ENCODE data around the gene ANKRD44. TPM values are rescaled to one million over a fixed set of nuclear protein-coding genes. Genes with fewer than 3 reads are reported as not detected.

The ANKRD44 gene
- total RNA-seq, 1 experiment from 2014 or later: 0.68 TPM

DNA sequence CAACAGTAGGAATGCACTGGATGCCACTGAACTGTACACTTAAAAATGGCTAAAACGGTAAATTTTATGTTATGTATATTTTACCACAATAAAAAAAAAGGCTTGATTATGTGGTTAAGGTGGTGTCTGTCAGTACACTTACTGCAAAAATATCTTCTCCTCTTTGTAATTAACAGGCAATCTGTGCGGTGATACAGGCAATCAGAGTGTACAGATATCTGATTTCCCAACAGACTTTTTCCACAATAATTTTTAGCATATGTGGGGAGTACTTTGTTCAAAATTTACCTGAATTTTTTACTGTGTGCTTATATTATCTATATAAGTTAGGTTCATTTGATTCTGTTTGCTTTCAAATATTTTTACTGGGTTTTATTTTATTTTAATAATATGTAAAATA is 209.1 kb downstream of the ANKRD44 start:
- CTCF ChIA-PET: no interaction called here
- no peaks in the 10 kb centered on the region for H3K9me3 Mint-ChIP-seq

DNA sequence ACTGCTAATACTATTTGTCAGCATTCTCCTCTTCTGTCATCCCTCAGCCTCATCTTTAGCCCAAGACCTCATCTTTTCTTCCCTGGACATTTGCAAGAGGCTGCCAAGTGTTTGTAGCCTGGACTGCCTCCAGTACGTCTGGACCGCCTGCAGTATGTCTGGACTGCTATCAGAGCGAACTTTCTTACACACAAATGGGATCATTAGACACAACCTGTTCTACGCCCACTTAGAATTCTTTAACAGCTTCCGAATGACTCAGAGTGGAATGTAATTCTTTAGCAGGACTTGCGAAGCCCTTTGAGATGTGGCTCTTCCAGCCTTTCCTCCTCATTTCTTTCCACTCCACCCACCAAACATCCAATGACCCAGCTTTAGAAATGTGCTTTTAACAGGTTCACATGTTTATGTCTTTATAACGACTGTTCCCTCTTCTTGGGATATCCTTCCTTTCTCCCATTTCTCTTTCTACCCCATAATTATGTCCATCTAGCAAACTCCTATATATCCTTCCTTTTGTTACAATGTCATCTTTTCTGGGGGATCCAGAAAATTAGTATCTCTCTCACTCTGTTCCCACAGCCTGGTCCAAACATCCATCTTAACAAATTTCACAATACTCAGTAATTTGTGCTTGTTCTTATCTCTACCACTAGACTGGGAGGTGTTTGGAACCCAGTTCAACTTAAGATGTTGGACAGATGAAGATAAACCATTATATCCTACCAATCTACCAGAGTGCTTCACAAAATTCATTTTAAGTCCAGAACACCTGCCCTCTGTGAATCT is 212.8 kb downstream of the ANKRD44 start:
- Mint-ChIP-seq H3K4me3 (no peak overlapping the region), H3K9me3 (no peaks in the 10 kb centered on the region), H3K4me1 (no peaks in the 10 kb centered on the region), H3K27me3 (ENCODE audit: low read depth) (no peaks in the 10 kb centered on the region), H3K27ac (no peak overlapping the region), H3K36me3 (no peaks in the 10 kb centered on the region)
- DNase-seq (ENCODE audit: low spot score) (no peak), ATAC-seq (no peak)
- ChIA-PET CTCF (interaction anchor here (1.9 kb wide), 1 partner anchor 71 kb away, joined by 6 read pairs; no protein-coding TSS in a partner anchor), POLR2A (interaction anchor here (0.8 kb wide), 1 partner anchor 17 kb away, joined by 3 read pairs; no protein-coding TSS in a partner anchor)
- TF ChIP-seq ZNF263 (CRISPR knock-in tag; IDR thresholded peaks at IDR 0.05; ENCODE audit: low read depth) (no peak), NFYB (CRISPR knock-in tag; conservative IDR thresholded peaks at IDR 0.05; ENCODE audit: low read depth) (no peak)
- TF ChIP-seq, protein P1, sequence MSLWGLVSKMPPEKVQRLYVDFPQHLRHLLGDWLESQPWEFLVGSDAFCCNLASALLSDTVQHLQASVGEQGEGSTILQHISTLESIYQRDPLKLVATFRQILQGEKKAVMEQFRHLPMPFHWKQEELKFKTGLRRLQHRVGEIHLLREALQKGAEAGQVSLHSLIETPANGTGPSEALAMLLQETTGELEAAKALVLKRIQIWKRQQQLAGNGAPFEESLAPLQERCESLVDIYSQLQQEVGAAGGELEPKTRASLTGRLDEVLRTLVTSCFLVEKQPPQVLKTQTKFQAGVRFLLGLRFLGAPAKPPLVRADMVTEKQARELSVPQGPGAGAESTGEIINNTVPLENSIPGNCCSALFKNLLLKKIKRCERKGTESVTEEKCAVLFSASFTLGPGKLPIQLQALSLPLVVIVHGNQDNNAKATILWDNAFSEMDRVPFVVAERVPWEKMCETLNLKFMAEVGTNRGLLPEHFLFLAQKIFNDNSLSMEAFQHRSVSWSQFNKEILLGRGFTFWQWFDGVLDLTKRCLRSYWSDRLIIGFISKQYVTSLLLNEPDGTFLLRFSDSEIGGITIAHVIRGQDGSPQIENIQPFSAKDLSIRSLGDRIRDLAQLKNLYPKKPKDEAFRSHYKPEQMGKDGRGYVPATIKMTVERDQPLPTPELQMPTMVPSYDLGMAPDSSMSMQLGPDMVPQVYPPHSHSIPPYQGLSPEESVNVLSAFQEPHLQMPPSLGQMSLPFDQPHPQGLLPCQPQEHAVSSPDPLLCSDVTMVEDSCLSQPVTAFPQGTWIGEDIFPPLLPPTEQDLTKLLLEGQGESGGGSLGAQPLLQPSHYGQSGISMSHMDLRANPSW (CRISPR knock-in tag; conservative IDR thresholded peaks at IDR 0.05; ENCODE audit: low read depth): no peak

More for the DNA sequence above, 209.1 kb downstream of the ANKRD44 start:
- POLR2A ChIA-PET: no interaction called here
- no peaks in the 10 kb centered on the region for H3K27me3 Mint-ChIP-seq (ENCODE audit: low read depth)
- H3K27ac Mint-ChIP-seq: no peak overlapping the region
- no peak for ATAC-seq
- H3K4me1 Mint-ChIP-seq: no peaks in the 10 kb centered on the region
- no peak overlapping the region for H3K4me3 Mint-ChIP-seq
- no peak for TF ChIP-seq MYBL2 (CRISPR knock-in tag; IDR thresholded peaks at IDR 0.05)
- TF ChIP-seq, protein P2, sequence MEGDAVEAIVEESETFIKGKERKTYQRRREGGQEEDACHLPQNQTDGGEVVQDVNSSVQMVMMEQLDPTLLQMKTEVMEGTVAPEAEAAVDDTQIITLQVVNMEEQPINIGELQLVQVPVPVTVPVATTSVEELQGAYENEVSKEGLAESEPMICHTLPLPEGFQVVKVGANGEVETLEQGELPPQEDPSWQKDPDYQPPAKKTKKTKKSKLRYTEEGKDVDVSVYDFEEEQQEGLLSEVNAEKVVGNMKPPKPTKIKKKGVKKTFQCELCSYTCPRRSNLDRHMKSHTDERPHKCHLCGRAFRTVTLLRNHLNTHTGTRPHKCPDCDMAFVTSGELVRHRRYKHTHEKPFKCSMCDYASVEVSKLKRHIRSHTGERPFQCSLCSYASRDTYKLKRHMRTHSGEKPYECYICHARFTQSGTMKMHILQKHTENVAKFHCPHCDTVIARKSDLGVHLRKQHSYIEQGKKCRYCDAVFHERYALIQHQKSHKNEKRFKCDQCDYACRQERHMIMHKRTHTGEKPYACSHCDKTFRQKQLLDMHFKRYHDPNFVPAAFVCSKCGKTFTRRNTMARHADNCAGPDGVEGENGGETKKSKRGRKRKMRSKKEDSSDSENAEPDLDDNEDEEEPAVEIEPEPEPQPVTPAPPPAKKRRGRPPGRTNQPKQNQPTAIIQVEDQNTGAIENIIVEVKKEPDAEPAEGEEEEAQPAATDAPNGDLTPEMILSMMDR (IDR thresholded peaks at IDR 0.05): no peak
- TF ChIP-seq, protein P3, sequence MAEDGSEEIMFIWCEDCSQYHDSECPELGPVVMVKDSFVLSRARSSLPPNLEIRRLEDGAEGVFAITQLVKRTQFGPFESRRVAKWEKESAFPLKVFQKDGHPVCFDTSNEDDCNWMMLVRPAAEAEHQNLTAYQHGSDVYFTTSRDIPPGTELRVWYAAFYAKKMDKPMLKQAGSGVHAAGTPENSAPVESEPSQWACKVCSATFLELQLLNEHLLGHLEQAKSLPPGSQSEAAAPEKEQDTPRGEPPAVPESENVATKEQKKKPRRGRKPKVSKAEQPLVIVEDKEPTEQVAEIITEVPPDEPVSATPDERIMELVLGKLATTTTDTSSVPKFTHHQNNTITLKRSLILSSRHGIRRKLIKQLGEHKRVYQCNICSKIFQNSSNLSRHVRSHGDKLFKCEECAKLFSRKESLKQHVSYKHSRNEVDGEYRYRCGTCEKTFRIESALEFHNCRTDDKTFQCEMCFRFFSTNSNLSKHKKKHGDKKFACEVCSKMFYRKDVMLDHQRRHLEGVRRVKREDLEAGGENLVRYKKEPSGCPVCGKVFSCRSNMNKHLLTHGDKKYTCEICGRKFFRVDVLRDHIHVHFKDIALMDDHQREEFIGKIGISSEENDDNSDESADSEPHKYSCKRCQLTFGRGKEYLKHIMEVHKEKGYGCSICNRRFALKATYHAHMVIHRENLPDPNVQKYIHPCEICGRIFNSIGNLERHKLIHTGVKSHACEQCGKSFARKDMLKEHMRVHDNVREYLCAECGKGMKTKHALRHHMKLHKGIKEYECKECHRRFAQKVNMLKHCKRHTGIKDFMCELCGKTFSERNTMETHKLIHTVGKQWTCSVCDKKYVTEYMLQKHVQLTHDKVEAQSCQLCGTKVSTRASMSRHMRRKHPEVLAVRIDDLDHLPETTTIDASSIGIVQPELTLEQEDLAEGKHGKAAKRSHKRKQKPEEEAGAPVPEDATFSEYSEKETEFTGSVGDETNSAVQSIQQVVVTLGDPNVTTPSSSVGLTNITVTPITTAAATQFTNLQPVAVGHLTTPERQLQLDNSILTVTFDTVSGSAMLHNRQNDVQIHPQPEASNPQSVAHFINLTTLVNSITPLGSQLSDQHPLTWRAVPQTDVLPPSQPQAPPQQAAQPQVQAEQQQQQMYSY (CRISPR knock-in tag; IDR thresholded peaks at IDR 0.05): no peak
- no peak for TF ChIP-seq HMGA2 (CRISPR knock-in tag; IDR thresholded peaks at IDR 0.05)
- TF ChIP-seq, protein P4, sequence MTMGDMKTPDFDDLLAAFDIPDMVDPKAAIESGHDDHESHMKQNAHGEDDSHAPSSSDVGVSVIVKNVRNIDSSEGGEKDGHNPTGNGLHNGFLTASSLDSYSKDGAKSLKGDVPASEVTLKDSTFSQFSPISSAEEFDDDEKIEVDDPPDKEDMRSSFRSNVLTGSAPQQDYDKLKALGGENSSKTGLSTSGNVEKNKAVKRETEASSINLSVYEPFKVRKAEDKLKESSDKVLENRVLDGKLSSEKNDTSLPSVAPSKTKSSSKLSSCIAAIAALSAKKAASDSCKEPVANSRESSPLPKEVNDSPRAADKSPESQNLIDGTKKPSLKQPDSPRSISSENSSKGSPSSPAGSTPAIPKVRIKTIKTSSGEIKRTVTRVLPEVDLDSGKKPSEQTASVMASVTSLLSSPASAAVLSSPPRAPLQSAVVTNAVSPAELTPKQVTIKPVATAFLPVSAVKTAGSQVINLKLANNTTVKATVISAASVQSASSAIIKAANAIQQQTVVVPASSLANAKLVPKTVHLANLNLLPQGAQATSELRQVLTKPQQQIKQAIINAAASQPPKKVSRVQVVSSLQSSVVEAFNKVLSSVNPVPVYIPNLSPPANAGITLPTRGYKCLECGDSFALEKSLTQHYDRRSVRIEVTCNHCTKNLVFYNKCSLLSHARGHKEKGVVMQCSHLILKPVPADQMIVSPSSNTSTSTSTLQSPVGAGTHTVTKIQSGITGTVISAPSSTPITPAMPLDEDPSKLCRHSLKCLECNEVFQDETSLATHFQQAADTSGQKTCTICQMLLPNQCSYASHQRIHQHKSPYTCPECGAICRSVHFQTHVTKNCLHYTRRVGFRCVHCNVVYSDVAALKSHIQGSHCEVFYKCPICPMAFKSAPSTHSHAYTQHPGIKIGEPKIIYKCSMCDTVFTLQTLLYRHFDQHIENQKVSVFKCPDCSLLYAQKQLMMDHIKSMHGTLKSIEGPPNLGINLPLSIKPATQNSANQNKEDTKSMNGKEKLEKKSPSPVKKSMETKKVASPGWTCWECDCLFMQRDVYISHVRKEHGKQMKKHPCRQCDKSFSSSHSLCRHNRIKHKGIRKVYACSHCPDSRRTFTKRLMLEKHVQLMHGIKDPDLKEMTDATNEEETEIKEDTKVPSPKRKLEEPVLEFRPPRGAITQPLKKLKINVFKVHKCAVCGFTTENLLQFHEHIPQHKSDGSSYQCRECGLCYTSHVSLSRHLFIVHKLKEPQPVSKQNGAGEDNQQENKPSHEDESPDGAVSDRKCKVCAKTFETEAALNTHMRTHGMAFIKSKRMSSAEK (CRISPR knock-in tag; IDR thresholded peaks at IDR 0.05; ENCODE audit: borderline replicate concordance): no peak
- no peak for TF ChIP-seq ESRRA (CRISPR knock-in tag; IDR thresholded peaks at IDR 0.05; ENCODE audit: borderline replicate concordance)
- TF ChIP-seq, protein P5, sequence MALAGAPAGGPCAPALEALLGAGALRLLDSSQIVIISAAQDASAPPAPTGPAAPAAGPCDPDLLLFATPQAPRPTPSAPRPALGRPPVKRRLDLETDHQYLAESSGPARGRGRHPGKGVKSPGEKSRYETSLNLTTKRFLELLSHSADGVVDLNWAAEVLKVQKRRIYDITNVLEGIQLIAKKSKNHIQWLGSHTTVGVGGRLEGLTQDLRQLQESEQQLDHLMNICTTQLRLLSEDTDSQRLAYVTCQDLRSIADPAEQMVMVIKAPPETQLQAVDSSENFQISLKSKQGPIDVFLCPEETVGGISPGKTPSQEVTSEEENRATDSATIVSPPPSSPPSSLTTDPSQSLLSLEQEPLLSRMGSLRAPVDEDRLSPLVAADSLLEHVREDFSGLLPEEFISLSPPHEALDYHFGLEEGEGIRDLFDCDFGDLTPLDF (CRISPR knock-in tag; IDR thresholded peaks at IDR 0.05): no peak
- no peak for TF ChIP-seq ZNF396 (CRISPR knock-in tag; IDR thresholded peaks at IDR 0.05; ENCODE audit: borderline replicate concordance)
- H3K36me3 Mint-ChIP-seq: no peaks in the 10 kb centered on the region
- DNase-seq (ENCODE audit: low spot score): no peak
